HG02943 (cell line): ENCODE results near the gene TPRG1.

ENCODE experiments used
- ATAC-seq: cut with Tn5 transposase; IDR thresholded peaks from one replicate; pipeline ENCODE4 v1.9.1; 2021; ENCODE audit warnings: mild to moderate bottlenecking, low read depth, moderate library complexity; ENCODE audit not compliant: unreplicated experiment

Gene TPRG1

DNA sequence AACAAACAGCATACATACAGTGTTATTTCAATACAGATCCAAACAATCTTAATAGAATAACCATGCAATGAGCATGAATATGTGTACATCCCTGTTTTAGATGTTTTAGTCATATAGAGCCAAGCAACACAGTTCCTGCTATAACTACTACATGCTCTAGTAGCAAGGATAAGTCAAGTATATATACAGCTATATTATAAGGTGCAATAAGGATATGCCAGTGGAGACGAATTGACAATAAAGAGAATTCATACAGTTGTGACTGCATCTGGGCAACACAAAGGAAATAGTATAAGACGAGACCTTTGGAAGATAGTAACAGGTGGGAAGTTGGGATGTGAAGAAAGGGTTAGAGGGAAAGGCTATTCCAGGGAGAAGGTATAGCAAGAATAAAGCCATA lies 103.4 kb downstream of the TPRG1 start:
- ATAC-seq = no peak

GRCh38 chr3:189275852-189276251 lies 104.1 kb downstream of the TPRG1 start:
- ATAC-seq = no peak

GRCh38 chr3:189276444-189277219 lies 104.9 kb downstream of the TPRG1 start:
- ATAC-seq = no peak

- no peak for ATAC-seq
These were observed 105.9 kb downstream of the TPRG1 start for GRCh38 chr3:189277711-189278110.

GRCh38 chr3:189278221-189278620 lies 106.5 kb downstream of the TPRG1 start:
- no peak for ATAC-seq

- no peak for ATAC-seq
These were observed 110.4 kb downstream of the TPRG1 start for GRCh38 chr3:189282189-189282588.

DNA sequence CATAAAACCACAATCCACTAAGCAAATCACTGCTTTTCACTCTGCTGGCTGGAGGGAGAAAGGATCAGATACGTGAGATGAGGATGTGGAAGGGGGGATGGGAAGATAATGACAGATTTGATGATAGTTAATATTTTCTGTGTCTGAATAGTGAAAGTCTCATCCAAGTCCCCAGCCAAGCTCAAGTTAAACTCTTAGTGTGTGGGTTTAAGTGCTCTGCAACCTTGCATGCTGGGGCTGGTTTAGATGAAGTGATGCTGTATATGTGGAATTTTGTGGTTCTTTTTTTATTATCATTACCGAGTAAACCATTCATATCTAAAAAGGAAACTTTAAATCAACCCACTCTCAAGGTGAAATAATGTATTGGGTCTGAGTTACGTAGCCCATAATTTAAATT lies 111.0 kb downstream of the TPRG1 start:
- no peak for ATAC-seq

GRCh38 chr3:189286188-189286587 lies 114.4 kb downstream of the TPRG1 start:
- no peak for ATAC-seq

DNA sequence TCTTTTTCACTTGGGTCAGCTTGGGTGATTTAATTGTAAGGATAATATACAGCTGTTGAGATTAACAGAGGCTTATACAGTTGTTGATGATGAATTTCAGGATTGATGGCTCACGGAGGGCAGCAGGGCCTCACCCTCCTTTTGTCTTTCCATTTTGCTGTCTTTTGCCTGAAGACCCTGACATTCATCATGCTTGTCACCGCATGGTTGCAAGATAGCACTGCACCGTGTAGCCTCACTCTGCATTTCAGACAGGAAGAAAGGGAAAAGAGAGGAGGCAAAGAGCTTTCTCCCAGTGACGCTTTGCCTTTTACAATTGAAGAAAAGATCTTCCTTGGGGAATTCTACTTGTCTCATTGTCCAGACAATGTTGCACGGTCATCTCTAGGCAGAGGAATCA lies 115.1 kb downstream of the TPRG1 start:
- ATAC-seq = no peak

- ATAC-seq = peak; percentile 90
These were observed 116.8 kb downstream of the TPRG1 start for GRCh38 chr3:189288348-189289235.

- ATAC-seq = no peak
These were observed 117.5 kb downstream of the TPRG1 start for GRCh38 chr3:189289251-189289650.

- ATAC-seq = no peak
These were observed 121.1 kb downstream of the TPRG1 start for GRCh38 chr3:189292667-189293484.

DNA sequence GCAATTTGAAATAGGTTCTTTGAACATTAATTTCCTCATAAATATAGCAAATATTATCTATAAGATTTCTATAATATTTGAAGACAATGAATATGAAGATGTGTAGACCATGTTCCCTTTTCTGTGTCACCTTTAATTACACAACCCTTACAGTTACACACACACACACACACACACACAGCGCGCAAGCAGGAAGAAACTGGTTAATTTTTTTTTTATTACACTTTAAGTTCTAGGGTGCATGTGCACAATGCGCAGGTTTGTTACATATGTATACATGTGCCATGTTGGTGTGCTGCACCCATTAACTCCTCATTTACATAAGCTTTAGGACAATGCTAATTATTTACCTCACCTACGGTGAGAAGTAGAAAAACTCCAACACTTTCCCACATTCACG lies 122.9 kb downstream of the TPRG1 start:
- no peak for ATAC-seq

DNA sequence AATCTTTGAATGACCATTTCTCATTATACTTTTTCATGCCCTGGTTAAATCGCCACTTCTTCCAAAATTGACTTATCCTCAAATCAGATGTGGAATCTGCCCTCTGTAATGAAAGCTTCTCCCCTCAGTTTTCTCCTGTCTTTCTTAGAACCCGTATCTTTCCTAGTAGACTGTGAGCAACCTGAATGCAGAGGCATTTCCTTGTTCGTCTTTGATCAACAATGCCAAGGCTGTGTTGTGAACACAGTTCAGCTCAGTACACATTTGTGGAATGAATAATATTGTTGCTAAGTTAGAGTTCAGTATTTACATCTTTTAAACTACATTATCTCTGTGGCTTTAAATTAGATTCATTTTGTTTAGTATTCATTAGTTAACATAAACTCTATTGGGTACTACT lies 123.3 kb downstream of the TPRG1 start:
- ATAC-seq = no peak

GRCh38 chr3:189297932-189298331 lies 126.2 kb downstream of the TPRG1 start:
- no peak for ATAC-seq

GRCh38 chr3:189298469-189299375 lies 127.0 kb downstream of the TPRG1 start:
- ATAC-seq = no peak

GRCh38 chr3:189300345-189300744 lies 128.6 kb downstream of the TPRG1 start:
- ATAC-seq = no peak

GRCh38 chr3:189301479-189301878 lies 129.7 kb downstream of the TPRG1 start:
- ATAC-seq = no peak

DNA sequence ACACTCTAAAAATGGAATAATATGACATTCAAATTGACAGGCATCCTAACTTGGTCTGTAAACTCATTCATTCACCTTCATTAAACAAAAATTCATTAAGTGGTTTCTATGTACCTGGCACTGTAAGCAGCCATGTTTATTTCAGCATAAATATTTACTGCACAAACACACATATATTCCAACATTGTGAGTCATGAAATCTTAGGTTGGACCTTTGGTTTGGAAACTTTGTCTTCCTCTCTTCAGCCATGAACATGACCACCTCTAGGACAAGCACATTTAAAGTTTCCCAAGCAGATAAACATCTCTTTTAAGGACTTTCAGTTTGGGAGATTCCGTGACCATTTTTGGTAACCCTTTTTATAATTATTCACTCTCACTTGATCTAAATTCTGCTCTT lies 131.8 kb downstream of the TPRG1 start:
- no peak for ATAC-seq
